GM12878 (cell line): ENCODE results near the gene EEF1A2. TPM values are rescaled to one million over a fixed set of nuclear protein-coding genes. Genes with fewer than 3 reads are reported as not detected.

Experiments
- ATAC-seq: fragments of 200-7000 bp; cut with Tn5 transposase; 3 replicates; pipeline ENCODE4 v1.9.1; 2020; ENCODE audit warnings: mild to moderate bottlenecking, moderate library complexity
- BruUV-seq: library from RNA; stranded (reverse); fragments of 400-500 nt; replicated peaks from 2 replicates; lab custom pipeline; 2021; lab: Mats Ljungman, UMichigan
- CTCF ChIA-PET: fragments of 300-600 bp; sonication (Branson Sonifier 250); formaldehyde crosslinking; extraction: SDS; loops from one replicate; lab custom pipeline; 2021; ENCODE audit warnings: inconsistent platforms; lab: Yijun Ruan, JAX
- POLR2A ChIA-PET: fragments of 350-600 bp; formaldehyde crosslinking; extraction: SDS; loops from one replicate; lab custom pipeline; 2021; ENCODE audit warnings: inconsistent platforms; lab: Charles Lee
- RAD21 ChIA-PET: fragments of 300-600 bp; sonication (Branson Sonifier 250); formaldehyde crosslinking; loops from one replicate; lab custom pipeline; 2023; ENCODE audit warnings: antibody characterized with exemption; ENCODE audit not compliant: unreplicated experiment; lab: Charles Lee
- SMC1A ChIA-PET: fragments of 300-600 bp; sonication (Branson Sonifier 250); formaldehyde crosslinking; loops from one replicate; lab custom pipeline; 2023; ENCODE audit not compliant: unreplicated experiment, uncharacterized antibody; lab: Charles Lee
- DNase-seq: peaks from one replicate; pipeline ENCODE4 v3.0.0-alpha.2; 2011; ENCODE audit warnings: low read depth, low spot score
- FAIRE-seq: peaks from 3 replicates; lab custom pipeline; 2011; peaks lifted over from hg19 to GRCh38; lab: Jason Lieb, UNC
- H2AFZ ChIP-seq: 2 replicates; pipeline ENCODE4 v1.6.0; 2011; ENCODE audit warnings: low read depth, low read length, control low read depth; ENCODE audit not compliant: control insufficient read depth
- H3K27ac ChIP-seq: 2 replicates; pipeline ENCODE4 v1.5.1; 2011; ENCODE audit warnings: control low read depth; ENCODE audit not compliant: control insufficient read depth, insufficient read depth
- H3K27me3 ChIP-seq, 2 experiments: replicated peaks in 1 of 2; 2 replicates each; pipeline versions ENCODE4 v1.6.0 to v1.6.1; 2011; ENCODE audit warnings: low read length in 1 of 2; ENCODE audit not compliant: control insufficient read depth in 2 of 2, insufficient read depth in 2 of 2
- H3K36me3 ChIP-seq, 2 experiments: 2 replicates each; pipeline ENCODE4 v1.5.1; 2011; ENCODE audit warnings: low read length in 1 of 2; ENCODE audit not compliant: control insufficient read depth in 2 of 2, insufficient read depth in 2 of 2
- H3K4me1 ChIP-seq: 2 replicates; pipeline ENCODE4 v1.6.1; 2011; ENCODE audit warnings: mild to moderate bottlenecking, low read length, moderate library complexity, mixed read lengths; ENCODE audit not compliant: control insufficient read depth, insufficient read depth
- H3K4me2 ChIP-seq: 2 replicates; pipeline ENCODE4 v1.6.0; 2011; ENCODE audit warnings: control low read depth; ENCODE audit not compliant: control insufficient read depth, insufficient read depth
- H3K4me3 ChIP-seq: fragments of 200-600 bp; sonication (generic); 2 replicates; pipeline ENCODE4 v1.5.1; 2016
- H3K79me2 ChIP-seq: 2 replicates; pipeline ENCODE4 v1.6.0; 2011; ENCODE audit warnings: low read length; ENCODE audit not compliant: control insufficient read depth, insufficient read depth
- H3K9ac ChIP-seq: 2 replicates; pipeline ENCODE4 v1.8.0; 2011; ENCODE audit warnings: low read length, control low read depth, mixed read lengths; ENCODE audit not compliant: control insufficient read depth, insufficient read depth
- H3K9me3 ChIP-seq: replicated peaks from 3 replicates; pipeline ENCODE4 v1.5.1; 2011; ENCODE audit warnings: mild to moderate bottlenecking, low read length; ENCODE audit not compliant: control insufficient read depth, insufficient read depth
- H4K20me1 ChIP-seq: 2 replicates; pipeline ENCODE4 v1.6.0; 2011; ENCODE audit not compliant: control insufficient read depth, insufficient read depth
- BCL3 ChIP-seq: IDR thresholded peaks from 2 replicates; pipeline ENCODE4 v1.6.1; 2011; ENCODE audit warnings: borderline replicate concordance, low read depth, mild to moderate bottlenecking, moderate library complexity, low read length; ENCODE audit not compliant: insufficient read depth, poor library complexity, severe bottlenecking
- SREBF1 ChIP-seq: IDR thresholded peaks from 2 replicates; pipeline ENCODE4 v1.6.1; 2012; ENCODE audit warnings: mild to moderate bottlenecking, low read length
- WGBS: methylation state at CpG from one replicate; pipeline ENCODE4 v1.1.6; 2016; ENCODE audit warnings: low lambda C conversion rate; ENCODE audit not compliant: insufficient replicate concordance, insufficient coverage; ENCODE audit errors: missing lambda C conversion rate; 5-methylcytosine and 5-hydroxymethylcytosine counted together
- in situ Hi-C: fragments of 300-500 bp; cut with MboI; formaldehyde crosslinking; loops from 9 replicates; pipeline ENCODE4 v1.14.3; 2018; ENCODE audit warnings: mixed read lengths
- intact Hi-C: fragments of 100-400 bp; cut with micrococcal nuclease; formaldehyde crosslinking; loops from one replicate; pipeline ENCODE4 v1.14.2; 2022; ENCODE audit not compliant: unreplicated experiment
- polyA plus RNA-seq, 11 experiments: library from polyadenylated mRNA; depleted of rRNA in 4 of 11; unstranded in 6 of 11; stranded (reverse) in 5 of 11; fragments of >200 nt; fragmentation: Nextera tagmentation in 4 of 11; fragmentation: Illumina TruSeq in 1 of 11; extraction: Ambion mirVana in 4 of 11; extraction: Trizol in 1 of 11; gene quantifications; 1 replicate in 1 of 11; 2 replicates in 10 of 11; pipeline versions ENCODE4 v1.2.1 to v1.2.3, GENCODE V29; 2011 to 2016; ENCODE audit warnings: inconsistent platforms in 2 of 11, missing spikeins in 2 of 11, low read depth in 1 of 11
- total RNA-seq, 4 experiments: library from RNA; depleted of rRNA in 3 of 4; stranded (reverse); fragments of >200 nt in 3 of 4; fragmentation: Illumina TruSeq in 1 of 4; extraction: Trizol in 1 of 4; gene quantifications; 2 replicates each; pipeline versions ENCODE4 v1.2.1 to v1.2.3, GENCODE V29; 2013 to 2021
- TF ChIP-seq, protein P1 (sequence below): IDR thresholded peaks from 2 replicates; pipeline ENCODE4 v1.6.1; 2012; ENCODE audit warnings: low read depth, low read length, improper control_type of control experiment

Gene EEF1A2
- total and polyA plus RNA-seq, 10 of the 15 experiments (the other 5 are each of a cell fraction or from before 2014, with no cell fraction given): 0.56 TPM; not detected in 9

GRCh38 chr20:63539441-63540370 is 40.8 kb upstream of the EEF1A2 start:
- no peak for FAIRE-seq
- no TSS peak for BruUV-seq
- intact Hi-C loops: loop anchor here (2.0 to 5.0 kb wide), 5 partner anchors 39 to 583 kb away; partner anchors contain the start of gene GMEB2
- no peak for DNase-seq
- H3K4me3 ChIP-seq: no peak overlapping the region
- TF ChIP-seq, protein P1, sequence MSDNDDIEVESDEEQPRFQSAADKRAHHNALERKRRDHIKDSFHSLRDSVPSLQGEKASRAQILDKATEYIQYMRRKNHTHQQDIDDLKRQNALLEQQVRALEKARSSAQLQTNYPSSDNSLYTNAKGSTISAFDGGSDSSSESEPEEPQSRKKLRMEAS: no peak
- no peak for TF ChIP-seq SREBF1
- TF ChIP-seq BCL3: peak; percentile 55
- ATAC-seq: no peak
- no peaks in the 10 kb centered on the region for H4K20me1 ChIP-seq
- ChIA-PET CTCF (interaction anchor here (1.2 to 2.9 kb wide), 7 partner anchors 34 to 518 kb away, joined by 3 to 25 read pairs (median 4); partner anchors contain the start of genes HELZ2 and TPD52L2), POLR2A (interaction anchor here (1.3 kb wide), 1 partner anchor 88 kb away, joined by 4 read pairs; the partner anchor contains the start of gene GMEB2), SMC1A (interaction anchor here (1.1 to 1.4 kb wide), 3 partner anchors 85 to 581 kb away, joined by 3 to 4 read pairs (median 3); no protein-coding TSS in a partner anchor), RAD21 (interaction anchor here (0.7 to 3.2 kb wide), 8 partner anchors 12 to 118 kb away, joined by 4 to 41 read pairs (median 18); partner anchors contain the start of genes GMEB2, PPDPF and RTEL1)
- H3K4me1 ChIP-seq: peaks cover 26% of the 10 kb centered on the region
- no peak overlapping the region for H3K9ac ChIP-seq
- H3K27me3 ChIP-seq: no peaks in the 10 kb centered on the region
- H3K79me2 ChIP-seq: no peaks in the 10 kb centered on the region
- no peak overlapping the region for H2AFZ ChIP-seq
- no peak overlapping the region for H3K4me2 ChIP-seq
- H3K9me3 ChIP-seq: no peaks in the 10 kb centered on the region
- no peaks in the 10 kb centered on the region for H3K36me3 ChIP-seq
- H3K27ac ChIP-seq: no peak overlapping the region
- in situ Hi-C loops: no loop called here
- 77% methylated on average over 27 of the region's 29 CpGs for WGBS
